WERI-Rb-1 (cell line): ENCODE data around the gene TMEM207.

ENCODE experiments used
- DNase-seq: peaks from one replicate; pipeline ENCODE4 v3.0.0-alpha.2; 2020
- H3K27ac ChIP-seq: fragments of 250-450 bp; sonication (Bioruptor Pico); 2 replicates; pipeline ENCODE4 v1.5.1; 2020; ENCODE audit warnings: mild to moderate bottlenecking, moderate library complexity
- H3K27me3 ChIP-seq: fragments of 250-450 bp; sonication (Bioruptor Pico); 2 replicates; pipeline ENCODE4 v1.5.1; 2021; ENCODE audit warnings: mild to moderate bottlenecking, low read depth, moderate library complexity; ENCODE audit not compliant: insufficient read depth, severe bottlenecking
- H3K36me3 ChIP-seq: fragments of 250-450 bp; sonication (Bioruptor Pico); 2 replicates; pipeline ENCODE4 v1.5.1; 2020; ENCODE audit warnings: mild to moderate bottlenecking, moderate library complexity
- H3K4me3 ChIP-seq: 2 replicates; pipeline ENCODE4 v1.5.1; 2011; ENCODE audit warnings: low read depth, mild to moderate bottlenecking, control low read depth, low read length
- H3K9me3 ChIP-seq: fragments of 250-450 bp; sonication (Bioruptor Pico); 2 replicates; pipeline ENCODE4 v1.5.1; 2021; ENCODE audit warnings: mild to moderate bottlenecking, moderate library complexity; ENCODE audit not compliant: severe bottlenecking
- CTCF ChIP-seq: IDR thresholded peaks from 2 replicates; pipeline ENCODE4 v1.5.1; 2011; ENCODE audit warnings: low read depth, mild to moderate bottlenecking, control low read depth, inconsistent platforms, low read length

The TMEM207 gene

GRCh38 chr3:190432216-190432615, 17.5 kb downstream of the TMEM207 start:
- Histone ChIP-seq H3K4me3 (no peak overlapping the region), H3K27me3 (no peaks in the 10 kb centered on the region), H3K27ac (no peak overlapping the region), H3K36me3 (no peaks in the 10 kb centered on the region), H3K9me3 (no peaks in the 10 kb centered on the region)
- no peak for DNase-seq
- no peak for TF ChIP-seq CTCF

DNA sequence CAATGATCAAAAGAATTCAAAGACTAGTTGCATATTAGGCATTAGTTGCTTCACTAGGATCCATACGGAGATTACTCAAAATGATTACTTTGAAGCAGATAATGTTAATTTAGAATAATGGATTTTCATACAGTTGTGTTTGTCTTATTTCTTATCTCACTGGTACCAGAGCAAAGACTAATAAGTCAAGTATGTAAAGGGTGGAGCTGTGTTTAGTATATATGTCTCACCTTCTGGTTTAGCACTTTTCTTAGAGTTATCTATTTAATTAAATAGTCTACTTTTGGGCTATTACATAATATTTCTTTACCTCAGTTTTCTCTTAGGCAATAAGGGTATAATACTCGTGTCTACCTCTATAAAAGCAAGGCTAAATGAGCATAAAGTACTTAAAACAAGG, 18.8 kb downstream of the TMEM207 start:
- Histone ChIP-seq H3K9me3 (no peaks in the 10 kb centered on the region), H3K27ac (no peak overlapping the region), H3K4me3 (no peak overlapping the region), H3K27me3 (no peaks in the 10 kb centered on the region), H3K36me3 (no peaks in the 10 kb centered on the region)
- DNase-seq = no peak
- no peak for TF ChIP-seq CTCF

DNA sequence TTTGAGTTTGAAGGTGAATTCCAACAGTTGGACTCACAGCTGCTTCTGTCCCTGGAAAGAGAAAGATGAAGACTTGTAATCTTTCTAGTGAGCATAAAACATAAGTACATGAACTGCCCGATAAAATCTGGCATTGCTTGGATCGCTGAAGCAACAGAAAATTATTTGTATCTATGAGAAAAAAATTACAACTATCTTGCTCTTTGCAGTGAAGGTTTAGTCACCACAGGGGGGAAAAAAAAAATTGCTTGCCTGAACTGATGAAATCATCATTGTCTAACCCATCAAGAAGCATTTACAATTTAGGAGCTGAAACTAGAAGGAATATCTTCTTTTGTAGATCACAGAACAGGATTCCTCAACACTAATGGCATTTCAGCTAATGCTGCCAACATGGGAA, 20.0 kb downstream of the TMEM207 start:
- DNase-seq = no peak
- no peaks in the 10 kb centered on the region for H3K27me3 ChIP-seq
- H3K4me3 ChIP-seq = no peak overlapping the region
- H3K36me3 ChIP-seq = no peaks in the 10 kb centered on the region
- TF ChIP-seq CTCF = no peak
- H3K9me3 ChIP-seq = no peaks in the 10 kb centered on the region
- H3K27ac ChIP-seq = no peak overlapping the region

DNA sequence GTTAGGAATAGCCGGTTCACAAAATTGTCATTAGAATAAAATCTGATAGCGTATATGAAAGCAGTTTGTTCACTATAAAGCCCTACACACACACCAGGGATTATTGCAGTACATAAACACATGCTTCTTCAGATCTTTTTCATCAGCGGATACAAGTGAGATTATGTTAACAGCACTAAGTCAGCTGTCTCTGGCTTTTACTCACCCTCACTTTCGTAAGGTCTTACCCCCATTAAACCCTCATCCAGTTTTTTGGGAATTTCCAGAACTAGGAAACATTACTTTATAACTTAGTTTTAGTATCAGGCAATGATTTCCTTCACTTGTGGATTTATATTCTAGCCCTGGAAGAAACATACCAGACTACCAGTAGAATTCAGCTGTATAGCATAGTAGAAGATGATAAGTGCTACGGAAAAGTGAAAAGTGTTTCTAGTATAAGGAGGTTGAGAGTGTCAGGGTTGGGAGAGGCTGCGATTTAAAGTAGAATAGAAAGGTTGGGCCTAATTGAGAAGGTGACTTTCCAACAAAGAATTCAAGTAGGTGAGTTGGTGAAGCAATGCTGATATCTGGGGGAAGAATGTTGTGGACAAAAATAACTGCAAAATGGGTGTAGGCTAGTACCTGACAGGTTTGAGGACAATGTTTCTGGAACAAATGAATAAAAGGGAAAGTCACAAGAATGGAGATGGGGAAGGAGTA, 22.7 kb downstream of the TMEM207 start:
- no peaks in the 10 kb centered on the region for H3K27me3 ChIP-seq
- no peak overlapping the region for H3K27ac ChIP-seq
- H3K36me3 ChIP-seq = no peaks in the 10 kb centered on the region
- no peak for TF ChIP-seq CTCF
- no peak overlapping the region for H3K4me3 ChIP-seq
- no peak for DNase-seq
- no peaks in the 10 kb centered on the region for H3K9me3 ChIP-seq

DNA sequence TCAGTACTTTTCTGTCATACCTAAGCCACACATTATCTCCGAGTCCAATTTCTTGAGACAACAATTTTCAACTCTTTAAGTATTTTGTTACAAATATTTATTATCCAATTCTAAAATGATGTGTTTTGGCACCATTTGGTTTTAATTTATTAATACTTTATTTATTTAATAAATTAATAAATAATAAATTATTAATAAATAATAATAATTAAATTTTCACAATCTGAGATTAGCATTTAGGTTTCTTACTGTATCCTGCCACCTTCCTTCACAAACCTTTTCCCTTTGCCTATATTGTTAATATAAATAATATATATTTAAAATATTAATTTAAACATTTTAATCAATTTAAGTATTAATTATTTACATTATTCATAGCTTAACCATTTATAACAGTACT, 23.9 kb downstream of the TMEM207 start:
- H3K27me3 ChIP-seq = no peaks in the 10 kb centered on the region
- H3K36me3 ChIP-seq = no peaks in the 10 kb centered on the region
- H3K9me3 ChIP-seq = no peaks in the 10 kb centered on the region
- no peak for TF ChIP-seq CTCF
- H3K27ac ChIP-seq = no peak overlapping the region
- DNase-seq = no peak
- no peak overlapping the region for H3K4me3 ChIP-seq
